Hematopoietic multipotent progenitor cell treated with erythropoietin and hydrocortisone succinate and interleukin-3 and kit ligand, for 8 days (in vitro differentiated cells): ENCODE data around the gene VCPKMT.

Source experiments
- DNase-seq: peaks from one replicate; pipeline ENCODE4 v3.0.0-alpha.2; 2015

The VCPKMT gene

GRCh38 chr14:50116181-50116956 lies at the start of gene VCPKMT:
TSS of gene VCPKMT (minus strand) at chr14:50116572. CDS start at chr14:50116552, 20 bp downstream.
- peak; percentile 93 for DNase-seq

- DNase-seq, result no peak
These were observed 39.7 kb upstream of the VCPKMT start for GRCh38 chr14:50156111-50156510.

GRCh38 chr14:50148799-50149198 lies 32.4 kb upstream of the VCPKMT start:
- DNase-seq, result no peak

DNA sequence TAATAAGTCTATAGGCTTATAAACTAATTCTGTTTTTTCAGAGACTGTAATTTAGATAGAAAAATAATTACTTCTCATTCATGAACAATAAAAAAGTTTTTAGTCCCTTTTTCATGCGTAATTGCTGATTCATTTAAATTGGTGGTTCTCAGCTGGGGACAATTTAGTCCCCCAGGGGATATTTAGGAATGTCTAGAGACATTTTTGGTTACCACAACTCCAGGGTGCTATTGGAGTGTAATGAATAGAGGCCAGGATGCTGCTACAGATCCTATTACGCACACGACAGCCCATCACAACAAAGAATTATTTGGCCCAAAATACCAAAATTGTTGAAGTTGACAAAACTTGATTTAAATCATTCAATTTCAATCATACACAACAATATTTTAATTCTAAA lies 22.8 kb upstream of the VCPKMT start:
- DNase-seq, result no peak

DNA sequence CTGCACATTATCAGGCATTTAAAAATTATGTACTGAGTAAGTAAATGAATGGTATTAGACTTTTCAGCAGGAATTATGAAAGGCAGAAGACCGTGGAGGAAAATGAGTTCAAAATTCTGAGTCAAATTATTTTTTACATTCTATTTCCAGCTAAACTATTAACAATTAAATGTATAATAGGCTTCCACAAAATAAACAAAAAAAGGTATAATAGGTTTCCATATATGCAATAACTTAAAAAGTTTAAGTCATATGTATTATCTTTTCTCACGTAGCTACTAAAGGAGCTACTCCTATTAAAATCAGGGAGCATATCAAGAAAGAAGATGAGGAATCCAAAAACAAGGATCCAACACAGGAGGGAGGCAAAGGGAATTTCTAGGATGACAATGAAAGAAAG lies 11.4 kb upstream of the VCPKMT start:
- DNase-seq, result no peak

GRCh38 chr14:50123062-50123461 lies 6.7 kb upstream of the VCPKMT start:
- no peak for DNase-seq

GRCh38 chr14:50122291-50122690 lies 5.9 kb upstream of the VCPKMT start:
- DNase-seq, result no peak

- no peak for DNase-seq
These were observed 5.1 kb upstream of the VCPKMT start for GRCh38 chr14:50121486-50121885.

DNA sequence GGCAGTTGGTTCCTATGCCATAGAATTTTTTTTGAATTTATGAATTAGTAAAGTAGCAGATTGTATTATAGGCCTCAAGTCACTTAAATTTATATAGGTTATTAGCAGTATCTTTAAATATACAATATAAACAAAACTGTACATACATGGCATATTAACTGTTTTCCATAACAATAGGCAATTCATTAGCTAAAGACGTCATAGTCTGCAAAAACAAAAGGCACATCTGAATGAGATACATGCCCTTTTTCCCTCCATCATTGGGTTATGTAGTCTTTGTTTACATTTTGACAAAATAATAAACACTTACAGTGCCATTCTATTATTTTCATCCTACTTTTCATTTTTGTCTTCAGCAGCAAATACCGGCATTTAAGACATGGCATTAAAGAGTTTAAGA lies 1.1 kb upstream of the VCPKMT start:
- DNase-seq, result no peak

DNA sequence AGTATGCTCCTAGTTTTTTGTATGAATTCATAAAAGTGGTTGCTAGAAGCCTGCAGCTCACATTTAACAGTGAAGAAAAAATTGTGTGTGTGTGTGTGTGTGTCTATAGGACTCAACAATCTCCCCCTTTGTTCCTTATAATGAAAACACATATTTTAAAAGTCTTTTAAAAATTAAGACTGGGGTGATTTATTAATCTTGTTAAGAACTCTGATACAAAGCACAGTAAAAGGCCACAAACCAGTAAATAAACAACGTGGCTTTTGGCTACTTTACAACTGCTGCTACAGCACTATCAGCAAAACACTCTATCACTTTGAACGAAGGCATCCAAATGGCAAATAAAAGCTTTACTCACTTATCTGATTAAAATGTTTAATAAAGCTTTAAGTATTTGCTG lies 594 bp upstream of the VCPKMT start:
- no peak for DNase-seq

DNA sequence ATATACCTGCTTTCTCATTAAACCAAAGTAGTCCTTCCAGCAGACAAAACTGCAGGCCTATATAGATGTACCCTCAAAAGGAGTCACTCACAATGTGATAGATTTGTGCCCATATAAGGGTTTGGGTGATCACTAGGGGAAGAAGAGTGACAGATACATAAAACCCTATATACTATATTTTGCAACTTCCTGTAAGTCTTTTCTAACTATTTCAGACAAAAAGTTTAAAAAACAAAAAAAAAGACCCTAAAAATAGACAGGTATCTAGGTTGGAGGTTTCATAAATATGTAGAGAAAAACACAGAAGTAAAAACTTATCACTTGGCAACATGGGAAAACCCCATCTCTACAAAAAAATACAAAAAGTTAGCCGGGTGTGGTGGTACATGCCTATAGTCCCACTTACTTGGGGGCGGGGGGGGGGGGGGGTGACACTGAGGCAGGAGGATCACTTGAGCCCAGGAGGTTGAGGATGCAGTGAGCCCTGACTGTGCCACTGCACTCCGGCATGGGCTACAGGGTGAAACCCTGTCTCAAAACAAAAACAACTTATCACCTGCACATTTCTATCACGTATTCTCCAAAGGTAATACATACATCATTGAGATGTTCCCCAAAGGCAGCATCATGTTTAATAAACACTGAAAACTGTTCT lies 2.9 kb downstream of the VCPKMT start:
- no peak for DNase-seq

- DNase-seq, result no peak
These were observed 5.9 kb downstream of the VCPKMT start for GRCh38 chr14:50110323-50111037.

GRCh38 chr14:50109342-50109741 lies 7.0 kb downstream of the VCPKMT start:
- DNase-seq, result no peak

DNA sequence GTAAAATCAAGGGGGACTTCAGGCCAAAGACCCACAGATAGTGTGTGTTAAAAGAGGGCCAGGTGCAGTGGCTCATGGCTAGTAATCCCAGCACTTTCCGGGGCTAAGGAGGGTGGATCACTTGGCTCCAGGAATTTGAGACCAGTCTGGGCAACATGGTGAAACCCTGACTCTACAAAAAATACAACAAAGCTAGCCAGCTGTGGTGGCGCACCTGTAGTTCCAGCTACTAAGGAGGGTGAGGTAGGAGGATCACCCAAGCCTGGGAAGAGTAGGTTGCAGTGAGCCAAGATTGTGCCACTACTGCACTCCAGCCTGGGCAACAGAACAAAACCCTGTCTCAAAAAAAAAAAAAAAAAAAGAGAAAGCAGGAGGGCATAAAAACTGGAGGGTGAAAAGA lies 8.5 kb downstream of the VCPKMT start:
- no peak for DNase-seq

GRCh38 chr14:50106178-50106577 lies 10.2 kb downstream of the VCPKMT start:
- no peak for DNase-seq

DNA sequence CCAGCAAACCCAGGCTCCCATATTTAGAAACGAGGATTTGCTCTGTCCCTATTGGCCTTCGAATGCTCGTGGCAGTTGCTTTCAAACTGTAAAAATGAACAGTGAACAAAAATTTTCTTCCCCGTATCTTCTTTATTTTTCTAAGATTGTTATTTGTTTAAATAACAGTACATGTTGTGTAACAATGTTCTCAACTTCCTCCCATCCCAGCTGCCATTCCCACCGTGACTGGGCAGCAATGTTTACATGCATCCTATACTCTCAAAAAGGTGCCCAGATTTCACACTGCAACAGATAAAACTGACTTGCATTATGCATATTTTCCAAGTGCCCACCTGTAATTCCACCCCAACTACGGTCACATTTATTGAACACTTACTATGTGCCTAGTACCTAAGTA lies 12.8 kb downstream of the VCPKMT start:
- no peak for DNase-seq

GRCh38 chr14:50101417-50101816 lies 15.0 kb downstream of the VCPKMT start:
- no peak for DNase-seq

DNA sequence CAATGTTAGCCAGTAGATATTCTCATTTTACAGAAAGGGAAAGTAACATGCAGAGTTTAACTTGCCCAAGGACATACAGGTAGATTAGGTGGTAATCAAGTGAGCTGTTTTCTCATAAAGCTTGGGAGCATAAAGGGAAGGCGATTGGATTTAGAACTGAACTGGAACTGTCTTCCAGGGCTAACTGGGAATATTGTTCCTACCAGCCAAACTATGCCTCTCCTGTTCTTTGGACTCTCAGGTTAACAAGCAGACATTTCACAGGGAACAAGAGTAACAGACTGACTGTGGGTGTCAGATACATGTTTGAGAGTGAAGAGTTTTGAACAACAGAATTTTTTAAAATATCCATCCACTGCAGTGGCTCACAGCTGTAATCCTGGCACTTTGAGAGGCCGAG lies 15.6 kb downstream of the VCPKMT start:
- DNase-seq, result no peak

DNA sequence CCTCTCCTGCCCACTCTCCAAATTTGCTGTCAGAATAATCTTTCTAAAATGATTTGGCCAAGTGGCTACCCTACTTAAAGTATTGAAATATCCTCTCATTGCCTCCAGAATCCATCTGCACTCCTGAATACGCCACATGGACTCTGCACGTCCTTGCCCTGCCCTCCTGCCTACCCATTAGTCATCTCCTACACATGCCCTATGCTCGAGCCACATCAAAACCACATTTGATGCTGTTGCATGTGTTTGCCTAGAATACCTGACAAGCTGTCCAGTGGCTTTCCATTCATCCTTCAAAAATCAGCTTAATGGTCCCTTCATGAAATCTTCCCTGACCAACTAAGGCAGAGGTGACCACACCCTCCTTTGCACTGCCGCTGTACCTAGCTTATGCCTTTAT lies 17.0 kb downstream of the VCPKMT start:
- DNase-seq, result no peak

DNA sequence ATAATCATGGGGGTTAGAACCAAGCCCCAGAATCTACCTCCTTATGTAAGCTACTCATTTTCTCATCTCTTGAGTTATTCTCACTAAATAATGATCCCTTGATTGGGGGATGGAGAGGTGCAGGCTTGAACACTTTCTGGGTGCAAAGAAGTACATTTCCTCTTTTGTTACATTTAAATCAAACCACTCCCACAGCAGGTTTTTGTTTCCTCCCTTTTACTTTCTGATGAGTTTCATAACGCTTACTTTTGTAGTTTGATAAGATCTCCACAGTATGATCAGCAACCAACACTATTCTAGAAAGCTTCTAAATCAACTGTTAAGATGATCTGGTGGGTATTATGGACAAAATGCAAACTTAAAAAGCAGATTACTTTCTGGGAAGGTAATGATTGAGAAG lies 20.5 kb downstream of the VCPKMT start:
- no peak for DNase-seq

- no peak for DNase-seq
These were observed 22.2 kb downstream of the VCPKMT start for GRCh38 chr14:50094056-50094755.

- no peak for DNase-seq
These were observed 22.9 kb downstream of the VCPKMT start for GRCh38 chr14:50093496-50093895.

DNA sequence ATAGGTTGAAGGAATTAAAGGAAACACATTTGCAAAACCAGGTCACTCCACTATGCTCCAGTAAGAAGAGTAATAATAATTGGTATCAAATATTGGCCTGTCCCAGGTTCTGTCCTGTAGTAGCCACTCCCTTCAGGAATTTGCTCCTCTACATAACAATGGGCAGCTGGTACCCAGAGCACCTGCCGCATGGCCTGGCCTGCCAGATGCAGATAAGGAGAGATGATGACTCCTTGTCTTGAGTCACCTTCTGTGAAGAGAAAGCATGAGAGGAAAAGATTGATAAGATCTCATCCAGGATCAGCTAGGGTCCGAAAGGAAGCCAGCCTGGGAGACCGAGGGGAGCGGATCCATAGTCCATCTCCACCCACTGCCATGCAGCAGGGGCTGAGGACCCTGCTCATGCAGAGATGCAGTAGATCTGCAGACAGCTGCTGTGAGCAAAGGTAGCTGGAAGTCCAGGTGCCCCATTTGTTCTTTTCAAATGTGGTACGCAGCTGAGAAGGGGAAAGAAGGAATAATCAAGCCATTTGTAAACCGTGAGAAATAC lies 24.3 kb downstream of the VCPKMT start:
- no peak for DNase-seq
